Transverse colon (tissue), 4 donors: ENCODE measurements around the gene PRICKLE4. TPM values are rescaled to one million over a fixed set of nuclear protein-coding genes. Genes with fewer than 3 reads are reported as not detected.

Experiments used
- DNase-seq: peaks from one replicate; pipeline ENCODE4 v3.0.0-alpha.2; 2019
- H3K27ac ChIP-seq, 4 donors: fragments of 200-600 bp; sonication (generic); 2 replicates each; pipeline ENCODE4 v1.5.1; 2016 to 2018; ENCODE audit warnings: inconsistent platforms in 4 of 4
- H3K27me3 ChIP-seq: fragments of 200-600 bp; sonication (generic); 2 replicates; pipeline ENCODE4 v1.5.1; 2017; ENCODE audit warnings: inconsistent platforms
- H3K36me3 ChIP-seq, 4 donors: fragments of 200-600 bp; sonication (generic); 2 replicates each; pipeline ENCODE4 v1.5.1; 2017 to 2019; ENCODE audit warnings: inconsistent platforms in 4 of 4
- H3K4me1 ChIP-seq, 4 donors: fragments of 200-600 bp; sonication (generic); 2 replicates each; pipeline ENCODE4 v1.5.1; 2017 to 2020; ENCODE audit warnings: inconsistent platforms in 4 of 4
- H3K4me3 ChIP-seq, 4 donors: fragments of 200-600 bp; sonication (generic); 1 replicate in 1 of 4; 2 replicates in 3 of 4; pipeline versions ENCODE4 v1.5.1 to v1.6.1; 2017 to 2019; ENCODE audit warnings: inconsistent platforms in 4 of 4
- H3K9me3 ChIP-seq, 2 donors: fragments of 200-600 bp; sonication (generic); 2 replicates each; pipeline ENCODE4 v1.5.1; 2017 to 2019; ENCODE audit warnings: inconsistent platforms in 2 of 2
- CTCF ChIP-seq, 5 experiments: fragments of 200-600 bp in 3 of 5; fragments of 450-650 bp in 2 of 5; sonication (generic) in 3 of 5; IDR thresholded peaks; 1 replicate in 2 of 5; 2 replicates in 3 of 5; pipeline ENCODE4 v1.5.1; 2016 to 2017; ENCODE audit warnings: antibody characterized with exemption in 5 of 5, inconsistent platforms in 3 of 5, mild to moderate bottlenecking in 2 of 5, moderate library complexity in 1 of 5
- EP300 ChIP-seq: sonication (generic); formaldehyde crosslinking; IDR thresholded peaks from one replicate; pipeline ENCODE4 v1.6.1; 2017; ENCODE audit warnings: antibody characterized with exemption, low read depth
- POLR2A ChIP-seq: fragments of 450-650 bp; IDR thresholded peaks from one replicate; pipeline ENCODE4 v1.6.1; 2016; ENCODE audit warnings: antibody characterized with exemption, mild to moderate bottlenecking, moderate library complexity
- POLR2AphosphoS5 ChIP-seq, 3 donors: sonication (generic); formaldehyde crosslinking; IDR thresholded peaks; one replicate each; pipeline ENCODE4 v1.6.1; 2016; ENCODE audit warnings: antibody characterized with exemption in 3 of 3
- WGBS, 2 donors: methylation state at CpG; one replicate each; pipeline ENCODE4 v1.1.5; 2018; ENCODE audit warnings: low coverage in 1 of 2; 5-methylcytosine and 5-hydroxymethylcytosine counted together
- in situ Hi-C, 4 donors: fragments of 200-750 bp; cut with MboI; loops; one replicate each; pipeline versions ENCODE4 v1.15.0 to v1.15.1; 2017; ENCODE audit warnings: low sequenced_read_pairs in 3 of 4, low pct_ligation_motif_present in 1 of 4, low pct_unique_long_range_greater_than_20kb in 1 of 4
- intact Hi-C: fragments of 100-400 bp; cut with DNase I; formaldehyde crosslinking; loops from one replicate; pipeline ENCODE4 v1.15.1; 2023; ENCODE audit warnings: low total_unique reads
- small RNA-seq, 4 donors: library from RNA; depleted of rRNA; stranded (forward); fragments of <200 nt; gene quantifications; one replicate each; pipeline ENCODE3, GENCODE V24; 2016
- total RNA-seq, 4 donors: library from RNA; depleted of rRNA; stranded (reverse); fragments of >200 nt; gene quantifications; one replicate each; pipeline ENCODE4 v1.1.0, GENCODE V29; 2016

The PRICKLE4 gene
- total RNA-seq, 4 donors from 2014 or later = 6.7 to 52.0 (median 21.0) TPM

DNA sequence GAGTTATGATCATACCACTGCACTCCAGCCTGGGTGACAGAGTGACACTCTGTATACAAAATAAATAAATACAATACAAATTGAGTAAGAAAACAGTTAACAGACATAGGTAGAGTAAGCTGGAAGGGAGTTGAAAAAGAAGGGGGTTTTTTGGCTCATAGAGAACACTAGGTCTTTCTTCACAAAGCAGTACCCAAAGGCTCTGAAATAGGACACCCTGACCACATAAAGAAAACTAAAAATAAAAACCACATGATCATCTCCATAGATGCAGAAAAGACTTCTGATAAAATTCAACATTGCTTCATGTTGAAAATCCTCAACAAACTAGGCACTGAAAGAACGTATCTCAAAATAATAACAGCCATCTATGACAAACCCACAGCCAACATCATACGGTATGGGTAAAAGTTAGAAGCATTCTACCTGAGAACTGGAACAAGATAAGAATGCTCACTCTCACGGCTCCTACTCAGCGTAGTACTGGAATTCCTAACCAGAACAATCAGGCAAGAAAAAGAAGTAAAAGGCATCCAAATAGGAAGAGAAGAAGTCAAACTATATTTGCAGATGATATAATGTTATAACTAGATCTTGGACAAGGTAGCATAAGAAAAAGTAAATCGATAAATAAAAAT is 55.6 kb downstream of the PRICKLE4 start:
- Histone ChIP-seq H3K9me3 (no peaks in the 10 kb centered on the region), H3K4me3 (no peak overlapping the region), H3K36me3 (no peaks in the 10 kb centered on the region), H3K27me3 (no peaks in the 10 kb centered on the region), H3K4me1 (no peaks in the 10 kb centered on the region), H3K27ac (no peak overlapping the region)
- WGBS, 2 donors = 91 to 95% methylated on average over 5 of the region's 5 CpGs
- in situ Hi-C loops = loop anchor here in 1 of 4 donors (25.0 kb wide), 1 partner anchor 201 kb away; no protein-coding TSS in a partner anchor
- intact Hi-C loops = no loop called here
- no peak for DNase-seq
- TF ChIP-seq EP300 = no peak
- no peak for TF ChIP-seq POLR2AphosphoS5 (IDR thresholded peaks at IDR 0.05)
- TF ChIP-seq CTCF (IDR thresholded peaks at IDR 0.05) = no peak

- Histone ChIP-seq H3K4me3 (no peak overlapping the region), H3K4me1 (no peaks in the 10 kb centered on the region), H3K27ac (no peak overlapping the region), H3K9me3 (no peaks in the 10 kb centered on the region), H3K36me3 (no peaks in the 10 kb centered on the region), H3K27me3 (no peaks in the 10 kb centered on the region)
- in situ Hi-C loops (loop anchor here in 1 of 4 donors (25.0 kb wide), 1 partner anchor 201 kb away; no protein-coding TSS in a partner anchor), intact Hi-C loops (no loop called here)
- DNase-seq = no peak
- TF ChIP-seq EP300 (no peak), POLR2AphosphoS5 (IDR thresholded peaks at IDR 0.05) (no peak), POLR2A (no peak)
- 75 to 90% methylated on average over 1 to 2 of the region's 2 CpGs for WGBS, 2 donors
Measured at GRCh38 chr6:41836660-41837052, 56.1 kb downstream of the PRICKLE4 start.

Small RNAs within 50 kb of the gene (small RNA-seq; reads per million reads assigned to genes)
- gene AL365205.2 = 0 reads per million in 4 donors
- 0 reads per million in 4 donors for gene AL365205.3
- 0 reads per million in 4 donors for gene RF00393

Other genes starting within 250 kb of the PRICKLE4 start
- gene FOXP4, start 234.4 kb upstream of the PRICKLE4 start, total RNA-seq = 10 to 100 TPM; 13.8 to 45.6 (median 17.2) TPM
- gene MDFI, start 142.3 kb upstream of the PRICKLE4 start, total RNA-seq = 1 to 10 TPM in 2 of 4 donors, not detected in 2; 2.1 to 2.2 TPM
- gene TFEB, start 45.2 kb upstream of the PRICKLE4 start, total RNA-seq = 10 to 100 TPM; 30.4 to 47.1 (median 38.1) TPM
- gene PGC, start 33.4 kb upstream of the PRICKLE4 start, total RNA-seq = 1 to 10 TPM in 1 of 4 donors, not detected in 3; 1.5 TPM
- 1 to 10 TPM; 2.8 to 4.5 (median 3.2) TPM for gene FRS3, start 882 bp upstream of the PRICKLE4 start, total RNA-seq
- gene TOMM6, start 6.9 kb downstream of the PRICKLE4 start, total RNA-seq = 10 to 100 TPM; 24.1 to 93.1 (median 85.6) TPM
- gene USP49, start 114.6 kb downstream of the PRICKLE4 start, total RNA-seq = 1 to 10 TPM; 2.3 to 7.9 (median 4.0) TPM
- gene MED20, start 140.4 kb downstream of the PRICKLE4 start, total RNA-seq = 10 to 100 TPM; 15.4 to 25.7 (median 18.5) TPM
- 1 to 10 TPM; 3.4 to 5.9 (median 5.2) TPM for gene BYSL, start 140.7 kb downstream of the PRICKLE4 start, total RNA-seq
- 100 to 1,000 TPM in 1 of 4 donors, 10 to 100 TPM in 3; 55.3 to 178 (median 75.6) TPM for gene CCND3, start 161.0 kb downstream of the PRICKLE4 start, total RNA-seq